Omental fat pad (tissue), 4 donors: ENCODE data around the gene MST1. TPM values are rescaled to one million over a fixed set of nuclear protein-coding genes. Genes with fewer than 3 reads are reported as not detected.

Experiments
- ATAC-seq: fragments of 150-250 bp; one replicate; pipeline ENCODE4 v1.9.1; 2016; ENCODE audit warnings: mild to moderate bottlenecking, moderate library complexity; ENCODE audit not compliant: low FRiP score
- DNase-seq: peaks from one replicate; pipeline ENCODE4 v3.0.0-alpha.2; 2019; ENCODE audit warnings: low spot score
- CTCF ChIP-seq, 3 donors: fragments of 450-650 bp; IDR thresholded peaks; one replicate each; pipeline ENCODE4 v1.5.1; 2016 to 2017; ENCODE audit warnings: antibody characterized with exemption in 3 of 3, mild to moderate bottlenecking in 3 of 3, moderate library complexity in 2 of 3
- total RNA-seq, 4 donors: library from RNA; depleted of rRNA; stranded (reverse); fragments of >200 nt; gene quantifications; one replicate each; pipeline ENCODE4 v1.1.0, GENCODE V29; 2016

MST1 gene
- total RNA-seq, 4 donors from 2014 or later, result 3.5 to 94.1 (median 25.0) TPM

- no peak for ATAC-seq
- no peak for TF ChIP-seq CTCF (IDR thresholded peaks at IDR 0.05)
- DNase-seq, result no peak
These were observed 38.7 kb upstream of the MST1 start for GRCh38 chr3:49727924-49728361.

DNA sequence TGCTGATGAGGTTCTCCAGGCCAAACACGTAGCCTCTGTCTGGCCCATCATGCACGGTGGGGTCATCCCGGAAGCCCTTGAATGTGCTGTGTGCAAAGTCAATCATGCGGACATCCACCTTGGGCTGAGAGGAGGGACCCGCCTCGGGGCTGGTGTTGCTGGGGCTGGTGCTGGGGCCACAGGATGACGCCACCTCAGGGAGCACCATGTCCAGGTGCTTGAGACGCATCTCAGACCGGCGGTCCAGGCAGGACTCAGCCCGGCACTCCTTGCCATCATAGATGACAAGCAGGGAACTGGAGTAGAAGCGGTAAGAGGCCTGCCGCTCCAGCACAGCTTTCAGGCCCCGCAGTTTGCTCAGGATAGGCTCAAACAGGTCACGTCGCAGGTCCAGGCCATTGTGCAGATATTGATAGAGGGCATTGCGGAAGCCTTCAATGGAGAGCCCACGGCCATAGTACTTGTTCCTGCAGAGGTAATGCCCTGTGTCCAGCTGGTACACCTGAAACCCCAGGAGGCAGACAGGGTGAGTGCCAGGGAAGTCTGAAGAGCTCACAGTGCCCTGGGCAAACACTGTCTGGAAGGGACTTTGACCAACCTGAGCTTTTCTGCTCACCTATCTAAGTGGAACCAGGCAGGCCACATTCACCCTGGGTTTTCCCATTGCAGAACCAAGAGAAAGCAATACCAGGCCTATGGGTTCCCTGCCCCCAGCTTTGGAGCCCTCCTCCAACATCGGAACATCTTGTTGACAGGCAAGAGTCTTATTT lies 38.1 kb upstream of the MST1 start:
- DNase-seq, result no peak
- no peak for TF ChIP-seq CTCF (IDR thresholded peaks at IDR 0.05)
- ATAC-seq, result no peak

- ATAC-seq (no peak), DNase-seq (no peak)
- no peak for TF ChIP-seq CTCF (IDR thresholded peaks at IDR 0.05)
These were observed 36.8 kb upstream of the MST1 start for GRCh38 chr3:49725906-49726681.

GRCh38 chr3:49724586-49724985 lies 35.3 kb upstream of the MST1 start:
- no peak for TF ChIP-seq CTCF (IDR thresholded peaks at IDR 0.05)
- no peak for DNase-seq
- ATAC-seq, result no peak

GRCh38 chr3:49723628-49724551 lies 34.6 kb upstream of the MST1 start, which contains the start of gene GMPPB:
GMPPB (minus strand) TSS chr3:49723951; CDS start chr3:49723726, 225 bp downstream.
- peak; percentile 88 for DNase-seq
- TF ChIP-seq CTCF (IDR thresholded peaks at IDR 0.05), result no peak
- peak; percentile 93 for ATAC-seq

GRCh38 chr3:49723296-49723627 lies 34.0 kb upstream of the MST1 start:
- DNase-seq, result no peak
- no peak for TF ChIP-seq CTCF (IDR thresholded peaks at IDR 0.05)
- peak; percentile 10 for ATAC-seq
